GM18861 (cell line): ENCODE results near the gene SYNE2.
A peak's percentile ranks its signal among the peaks of the same experiment; 100 is the strongest.

Experiments used
- ATAC-seq: cut with Tn5 transposase; IDR thresholded peaks from one replicate; pipeline ENCODE4 v1.9.1; 2021; ENCODE audit not compliant: unreplicated experiment

SYNE2 gene

DNA sequence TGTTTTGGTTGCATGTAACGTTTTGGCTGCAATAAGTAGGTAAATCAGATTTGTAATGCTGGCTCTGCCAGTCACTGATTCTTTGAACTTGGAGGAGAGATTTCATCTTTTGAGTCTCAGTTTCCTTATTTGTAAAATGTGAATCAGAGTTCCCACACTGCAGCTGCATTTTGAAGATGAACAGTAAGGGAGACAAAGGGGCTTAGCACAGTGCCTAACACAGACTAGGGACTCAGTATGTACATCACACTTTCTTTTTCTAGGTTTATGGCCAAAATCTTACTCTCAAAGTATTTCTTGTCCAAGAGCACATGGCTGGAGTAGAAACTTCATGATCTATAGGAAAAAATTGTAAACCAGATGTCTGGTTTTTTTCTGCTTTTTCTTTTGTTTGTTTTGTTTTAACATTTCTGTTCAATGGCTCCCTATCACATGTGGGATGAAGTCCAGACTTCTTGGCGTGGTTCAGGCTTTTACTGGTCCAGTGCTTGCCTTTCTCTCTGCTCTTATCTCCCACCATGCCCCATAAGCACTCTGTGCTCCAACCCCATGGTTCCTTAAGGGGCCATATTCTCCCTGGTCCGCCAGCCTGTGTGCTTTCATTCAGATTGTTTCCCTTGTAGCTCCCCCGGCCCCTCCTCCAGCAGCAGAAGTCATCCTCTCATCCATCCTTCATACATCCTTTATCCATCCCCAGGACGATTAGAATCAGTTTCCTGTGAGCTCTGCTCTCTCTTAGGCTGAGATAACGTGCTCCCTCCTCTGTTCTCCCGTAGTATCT lies 58.0 kb downstream of the SYNE2 start:
- no peak for ATAC-seq

DNA sequence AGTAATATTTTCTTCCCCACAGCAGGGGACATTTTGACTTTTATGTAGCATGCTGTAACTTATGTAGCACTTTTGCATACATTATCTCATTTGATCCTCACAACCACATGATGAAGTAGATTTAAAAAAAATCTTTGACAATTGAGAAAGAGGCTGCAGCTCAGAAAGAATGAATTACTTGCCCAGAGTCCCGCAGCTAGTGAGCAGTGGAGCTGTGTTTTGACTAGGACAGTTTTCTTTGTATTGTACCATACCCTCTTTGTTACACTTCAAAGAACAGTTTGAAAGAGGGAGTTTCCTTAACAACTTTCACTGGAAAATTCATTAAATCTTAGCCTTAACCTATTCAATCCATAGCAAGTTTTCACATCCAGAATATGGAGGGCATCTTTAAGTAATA lies 58.6 kb downstream of the SYNE2 start:
- no peak for ATAC-seq

DNA sequence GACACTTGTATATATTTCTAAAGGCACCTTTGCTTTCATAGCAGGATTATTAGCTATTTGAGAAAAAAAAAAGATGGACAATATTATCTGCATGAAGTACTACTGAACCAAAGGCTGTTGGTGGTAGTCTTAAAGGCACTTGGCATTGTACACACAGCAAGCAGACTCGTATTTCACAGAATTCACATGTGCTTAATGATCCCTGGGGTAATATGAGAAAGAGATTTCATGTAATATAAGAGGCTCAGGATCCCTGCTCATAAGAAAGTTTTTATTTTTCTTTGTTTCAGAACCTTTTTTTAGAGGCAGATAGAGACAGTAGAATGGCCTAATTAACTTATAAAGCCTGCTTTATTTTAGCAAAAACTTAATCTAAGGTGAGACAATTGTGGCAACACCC lies 59.5 kb downstream of the SYNE2 start:
- no peak for ATAC-seq

DNA sequence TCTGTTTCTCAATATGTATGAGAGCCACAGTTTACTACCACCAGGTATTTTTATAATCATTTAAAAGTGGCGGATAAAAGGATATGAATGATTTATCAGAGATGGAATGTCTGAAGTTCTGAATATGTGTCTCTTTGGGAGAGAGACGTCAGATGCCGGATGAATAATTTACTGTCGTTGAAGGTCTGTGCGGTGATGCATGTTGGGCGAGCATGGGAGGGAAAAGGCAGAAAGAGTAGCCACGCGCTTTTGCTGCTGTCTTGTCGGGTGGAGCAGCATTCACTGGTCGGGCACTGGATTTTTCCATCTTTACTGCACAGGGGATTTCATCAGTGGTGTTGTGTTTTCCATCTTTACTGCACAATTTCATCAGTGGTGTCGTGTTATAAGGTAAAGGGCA lies 65.6 kb downstream of the SYNE2 start:
- ATAC-seq = no peak

DNA sequence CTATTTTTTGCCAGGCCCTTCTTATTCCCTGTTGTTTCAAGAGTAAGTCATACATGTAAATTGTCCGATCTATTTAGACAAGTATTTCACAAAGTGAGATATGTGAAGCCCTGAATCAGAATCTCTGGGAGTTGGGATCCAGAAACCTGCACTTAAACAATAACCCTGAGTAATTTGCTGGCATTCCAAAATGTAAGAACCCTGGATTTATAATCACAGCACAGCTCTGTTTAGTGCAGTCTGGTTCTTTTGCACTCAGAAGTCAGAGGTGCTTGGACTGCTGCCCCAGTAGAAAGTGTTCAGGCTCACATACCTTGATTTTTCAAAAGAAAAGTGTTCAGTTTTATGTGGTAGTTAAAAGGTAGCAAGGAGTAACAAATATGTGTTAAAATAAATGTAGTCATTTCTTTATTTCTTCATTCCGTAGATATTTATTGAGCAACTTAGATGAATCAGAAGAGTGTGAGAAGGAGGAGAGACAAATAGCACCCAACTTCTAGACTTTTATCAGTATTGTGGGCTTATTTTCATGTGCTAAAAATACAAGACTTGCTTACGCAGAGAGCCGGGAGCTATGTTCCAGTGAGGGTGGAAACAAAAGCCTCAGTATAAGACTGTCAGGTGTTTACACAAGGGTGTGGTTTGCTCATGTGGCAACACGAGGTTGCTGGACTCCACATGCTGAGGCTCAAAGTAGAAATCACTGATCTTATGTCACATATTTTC lies 70.1 kb downstream of the SYNE2 start:
- ATAC-seq = no peak

DNA sequence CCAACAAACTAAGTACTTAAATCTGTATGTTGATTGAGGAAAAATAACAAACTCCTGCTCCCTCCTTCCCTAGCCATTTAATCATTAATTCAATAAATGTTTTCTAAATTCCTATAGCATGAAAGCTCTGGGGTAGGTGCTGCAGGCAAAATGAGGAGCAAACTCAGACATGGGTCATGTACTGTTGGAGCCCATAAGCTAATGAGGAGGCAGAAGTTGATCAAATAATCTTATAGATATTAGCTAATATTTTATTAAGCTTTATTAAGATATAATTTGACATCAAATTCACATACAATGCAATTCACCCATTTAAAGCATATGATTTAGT lies 70.6 kb downstream of the SYNE2 start:
- ATAC-seq = no peak

DNA sequence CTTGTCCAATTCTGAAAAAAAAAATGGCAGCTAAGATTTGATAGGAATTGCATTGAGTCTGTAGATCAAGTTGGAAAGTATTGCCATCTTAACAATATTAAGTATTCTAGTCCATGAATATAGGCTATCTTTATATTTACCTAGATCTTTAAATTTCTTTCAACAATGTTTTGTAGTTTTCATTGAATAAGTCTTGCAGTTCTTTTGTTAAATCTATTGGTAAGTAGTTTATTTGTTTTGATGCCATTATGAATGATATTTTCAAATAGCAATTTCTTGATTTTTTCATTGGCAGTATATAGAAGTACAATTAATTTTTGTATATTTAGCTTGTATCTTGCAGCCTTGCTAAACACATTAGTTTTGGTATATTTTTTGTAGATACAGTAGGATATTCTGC lies 71.6 kb downstream of the SYNE2 start:
- no peak for ATAC-seq

DNA sequence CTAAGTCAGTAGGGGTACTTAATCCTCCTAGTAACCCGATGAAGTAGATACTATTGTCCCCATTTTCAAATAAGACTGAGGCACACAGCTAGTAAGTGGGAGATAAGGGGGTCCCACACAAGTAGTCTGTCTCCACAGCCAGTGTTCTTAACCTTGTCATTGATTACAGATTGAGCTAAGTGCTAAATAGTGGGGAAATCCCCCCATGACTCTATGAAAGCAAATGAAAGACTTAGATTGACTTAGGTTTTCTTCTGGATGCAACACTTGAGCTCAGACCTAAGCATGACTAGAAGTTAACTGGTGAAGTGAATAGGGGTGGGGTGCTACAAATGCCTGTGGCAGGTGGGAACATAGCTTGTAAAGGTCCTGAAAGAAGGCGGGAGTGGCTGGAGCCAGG lies 73.8 kb downstream of the SYNE2 start:
- no peak for ATAC-seq

DNA sequence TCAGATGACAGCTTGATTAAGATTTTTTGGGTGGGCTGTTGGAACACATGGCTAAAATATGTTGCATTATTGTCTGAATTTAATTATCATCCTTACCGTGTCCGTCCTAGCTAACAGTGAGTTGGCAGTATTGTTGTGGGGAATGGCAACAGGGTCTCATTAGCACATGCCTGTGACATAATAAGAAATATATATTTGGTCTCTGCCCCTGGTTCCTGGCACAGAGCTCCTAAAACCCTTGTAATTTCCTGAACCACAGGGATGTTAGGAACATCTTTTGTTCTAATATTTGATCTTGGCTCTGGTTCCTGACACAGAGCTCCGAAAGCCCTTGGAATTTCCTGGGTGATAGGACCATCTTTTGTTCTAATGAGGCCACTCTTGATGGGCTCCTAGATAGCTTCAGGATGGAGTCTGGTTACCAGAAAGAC lies 76.0 kb downstream of the SYNE2 start:
- ATAC-seq = no peak

DNA sequence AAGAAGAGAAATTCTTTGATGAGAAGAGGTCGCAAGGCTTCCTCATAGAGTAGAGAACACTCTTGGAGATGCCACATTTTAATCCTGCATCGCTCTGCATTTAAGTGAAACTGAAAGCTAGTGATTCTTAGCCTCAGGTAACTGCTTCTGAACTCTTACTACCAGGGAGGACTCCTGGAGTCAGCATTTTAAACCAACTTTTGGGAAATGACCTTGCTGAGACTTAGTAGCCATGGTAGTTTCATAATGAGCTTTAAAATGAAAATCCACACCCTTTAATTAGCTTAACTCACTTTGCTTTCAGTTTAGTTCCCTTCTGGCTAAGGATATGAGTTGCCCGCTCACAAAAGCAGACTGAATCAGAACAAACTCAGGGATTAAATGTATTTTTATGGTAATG lies 80.3 kb downstream of the SYNE2 start:
- ATAC-seq = no peak

DNA sequence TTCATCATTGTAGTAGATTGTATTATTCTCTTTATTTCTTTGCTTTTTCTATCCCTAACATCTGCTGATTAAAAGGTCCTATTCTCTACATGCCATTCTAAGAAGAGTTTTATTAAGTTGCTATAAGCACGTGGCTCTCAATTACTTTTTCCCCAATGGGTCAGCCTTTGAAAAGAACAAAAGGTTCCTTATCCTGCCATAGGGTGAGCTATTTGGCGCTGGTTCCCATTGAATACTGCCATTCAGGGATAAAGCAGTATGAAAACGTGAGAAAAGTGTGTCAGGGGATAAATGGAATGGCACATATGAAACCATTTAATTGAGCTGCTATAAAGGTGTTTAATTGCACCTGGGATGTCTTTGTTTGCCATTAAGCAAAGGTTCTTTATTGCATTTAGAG lies 80.9 kb downstream of the SYNE2 start:
- ATAC-seq = no peak

DNA sequence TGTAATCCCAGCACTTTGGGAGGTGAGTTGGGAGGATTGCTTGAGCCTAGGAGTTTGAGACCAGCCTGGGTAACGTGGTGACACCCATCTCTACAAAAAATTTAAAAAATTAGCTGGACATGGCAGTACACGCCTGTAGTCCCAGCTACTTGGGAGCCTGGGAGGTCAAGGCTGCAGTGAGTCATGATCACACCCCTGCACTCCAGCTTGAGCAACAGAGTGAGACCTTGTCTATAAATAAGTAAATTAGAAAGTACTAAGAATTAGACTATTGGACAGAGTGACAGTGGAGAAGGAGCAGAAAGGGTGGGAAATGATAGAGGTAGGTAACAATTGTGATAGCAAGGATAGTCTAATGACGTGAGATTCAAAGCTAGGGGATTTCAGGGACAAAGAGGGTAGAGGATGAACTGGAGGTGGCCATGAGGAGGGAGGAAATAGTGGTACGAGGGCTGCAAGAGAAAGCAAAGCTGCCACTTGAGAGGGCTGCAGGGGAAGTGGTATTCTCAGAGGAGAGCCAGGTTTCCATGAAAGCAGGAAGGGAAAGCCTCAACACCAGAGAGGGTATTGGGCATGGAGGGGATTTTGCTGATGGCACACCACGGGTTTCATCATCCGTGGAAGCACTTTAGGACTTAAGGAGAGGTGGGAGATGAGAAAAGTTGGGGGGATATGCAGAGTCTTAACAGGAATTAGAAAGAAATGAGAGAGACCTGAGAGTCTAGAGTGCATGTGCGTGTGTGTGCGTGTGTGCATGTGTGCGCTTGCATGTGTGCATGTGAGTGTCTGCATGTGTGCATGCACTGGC lies 85.6 kb downstream of the SYNE2 start:
- peak; percentile 56 for ATAC-seq

DNA sequence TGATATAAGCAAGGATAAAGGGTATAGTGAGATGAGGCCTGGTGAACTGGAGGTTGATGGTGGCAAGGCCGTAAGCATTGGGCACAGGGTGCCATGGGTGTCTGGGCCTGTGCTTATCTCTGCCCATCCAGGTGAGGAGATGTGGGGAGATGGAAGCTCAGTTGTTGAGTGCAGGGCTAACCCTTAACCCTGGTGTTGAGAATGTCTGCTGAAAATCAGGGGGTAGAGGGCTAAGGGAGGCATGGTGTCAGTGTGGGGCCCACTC lies 86.1 kb downstream of the SYNE2 start:
- no peak for ATAC-seq

DNA sequence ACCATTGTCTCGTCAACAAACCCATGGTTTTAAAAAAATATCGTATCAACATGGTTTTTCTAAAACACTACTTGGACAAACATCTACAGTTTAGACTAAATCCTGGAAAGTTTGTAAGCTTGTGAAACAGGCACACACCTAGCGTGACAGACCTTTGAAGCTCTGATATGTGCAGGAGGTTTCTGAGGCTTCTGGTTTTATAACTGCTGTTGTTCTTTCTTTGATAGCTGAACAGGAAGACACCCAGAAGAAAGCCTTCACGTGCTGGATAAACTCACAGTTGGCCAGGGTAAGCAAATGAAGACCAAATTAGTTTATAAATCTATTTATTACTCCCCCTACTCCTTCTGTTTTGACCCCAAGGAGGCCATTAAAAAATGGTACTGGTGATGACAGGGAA lies 87.6 kb downstream of the SYNE2 start:
- ATAC-seq = no peak

DNA sequence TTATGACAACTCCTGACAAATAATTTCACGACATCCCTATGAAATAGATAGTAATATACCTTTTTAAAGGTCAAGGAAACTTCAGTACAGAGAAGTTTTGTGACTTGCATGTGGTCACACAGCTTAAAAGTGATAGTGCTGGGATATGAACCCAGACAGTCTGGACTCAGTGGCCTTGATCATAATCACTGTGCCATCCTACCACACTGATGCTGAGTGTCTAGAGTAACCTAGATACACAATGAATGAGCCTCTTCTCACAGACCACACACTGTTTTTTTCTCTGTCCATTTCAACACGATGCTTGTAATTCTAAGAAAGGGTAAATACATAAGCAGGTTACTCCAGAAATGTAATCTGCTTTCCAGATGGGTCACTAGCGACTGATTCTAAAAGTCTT lies 88.2 kb downstream of the SYNE2 start:
- ATAC-seq = no peak

DNA sequence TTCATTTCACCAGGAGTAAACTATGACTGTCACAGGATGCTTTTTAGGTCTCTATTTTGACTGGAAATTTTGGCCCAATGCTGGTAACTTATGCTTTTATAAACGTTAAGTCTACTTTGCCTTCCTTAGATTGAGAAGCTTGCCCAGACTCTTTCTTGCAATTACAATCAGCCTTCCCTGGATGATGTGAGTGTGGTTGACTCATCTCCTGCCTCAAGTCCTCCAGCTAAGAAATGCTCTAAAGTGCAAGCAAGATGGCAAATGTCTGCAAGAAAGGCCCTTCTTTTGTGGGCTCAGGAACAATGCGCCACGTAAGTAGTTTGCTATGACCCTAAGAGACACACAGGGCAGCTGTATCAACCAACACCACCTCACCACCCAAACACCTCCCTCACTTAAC lies 96.9 kb downstream of the SYNE2 start:
- ATAC-seq = no peak

DNA sequence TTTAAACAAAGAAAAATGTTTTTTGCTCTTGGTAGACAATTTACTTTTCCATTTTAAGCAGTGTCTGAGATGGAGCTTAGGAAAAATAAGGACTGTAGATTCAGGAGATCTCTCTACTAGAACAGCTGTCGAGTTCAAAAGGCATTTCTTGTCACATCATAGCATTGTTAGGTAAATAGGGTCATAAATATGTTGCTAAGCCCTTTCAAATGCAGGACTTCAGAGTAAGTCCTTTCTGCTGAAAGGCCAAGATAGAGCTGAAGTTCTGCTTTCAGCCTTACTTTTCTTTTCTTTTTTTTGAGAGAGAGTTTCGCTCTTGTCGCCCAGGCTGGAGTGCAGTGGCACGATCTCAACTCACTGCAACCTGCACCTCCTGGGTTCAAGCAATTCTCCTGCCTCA lies 98.2 kb downstream of the SYNE2 start:
- ATAC-seq = no peak

DNA sequence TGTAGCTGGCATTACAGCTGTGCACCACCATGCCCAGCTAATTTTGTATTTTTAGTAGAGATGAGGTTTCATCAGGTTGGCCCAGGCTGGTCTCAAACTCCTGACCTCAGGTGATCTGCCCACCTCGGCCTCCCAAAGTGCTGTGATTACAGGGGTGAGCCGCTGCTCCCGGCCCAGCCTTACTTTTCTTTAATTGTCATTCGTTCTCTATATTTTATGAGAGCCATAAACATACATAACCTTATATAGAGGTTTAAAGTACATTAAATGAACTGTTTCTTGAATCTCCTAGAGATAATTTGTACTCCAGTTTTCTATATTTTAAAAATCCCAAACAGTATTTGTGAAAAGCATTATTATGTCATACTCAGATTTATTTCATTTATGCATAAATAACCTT lies 98.6 kb downstream of the SYNE2 start:
- ATAC-seq = no peak

DNA sequence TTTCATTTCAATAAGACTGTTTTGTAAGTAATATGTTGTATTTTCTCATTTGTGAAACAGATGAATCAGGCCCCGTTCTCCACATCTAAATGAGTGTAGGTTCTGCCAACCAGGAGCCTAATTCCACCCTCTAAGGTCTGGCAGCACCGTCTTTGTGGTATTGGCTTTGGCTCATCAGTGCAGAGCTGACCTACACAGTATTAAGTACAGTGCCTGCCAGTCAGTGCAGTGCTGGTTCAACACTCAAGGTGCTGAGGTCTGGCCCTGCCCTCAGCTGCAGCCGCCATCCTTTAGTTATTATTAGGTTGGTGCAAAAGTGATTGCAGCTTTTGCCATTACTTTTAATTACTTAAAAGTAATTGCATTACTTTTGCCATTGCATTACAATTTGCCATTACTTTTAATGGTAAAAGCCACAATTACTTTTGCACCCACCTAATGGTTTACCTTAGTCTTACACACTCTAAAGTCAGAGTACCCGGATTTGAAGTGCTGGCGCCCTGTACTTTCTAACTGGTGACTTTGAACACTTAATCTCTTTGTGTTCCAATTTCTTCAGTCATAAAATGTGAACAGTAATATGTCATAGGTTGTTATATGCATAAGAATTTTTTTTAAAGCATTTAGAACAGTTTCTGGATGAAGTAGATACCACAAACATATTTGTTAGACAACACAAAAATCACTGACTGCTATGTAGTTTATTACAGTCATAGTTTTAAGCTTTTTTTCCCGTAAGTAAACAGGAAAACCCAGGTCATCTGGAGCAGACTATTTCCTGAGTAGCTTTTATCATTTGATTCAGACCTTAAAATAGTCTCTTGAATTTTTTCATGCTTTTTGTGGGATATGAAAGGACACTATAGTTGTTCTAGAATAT lies 99.5 kb downstream of the SYNE2 start:
- no peak for ATAC-seq

DNA sequence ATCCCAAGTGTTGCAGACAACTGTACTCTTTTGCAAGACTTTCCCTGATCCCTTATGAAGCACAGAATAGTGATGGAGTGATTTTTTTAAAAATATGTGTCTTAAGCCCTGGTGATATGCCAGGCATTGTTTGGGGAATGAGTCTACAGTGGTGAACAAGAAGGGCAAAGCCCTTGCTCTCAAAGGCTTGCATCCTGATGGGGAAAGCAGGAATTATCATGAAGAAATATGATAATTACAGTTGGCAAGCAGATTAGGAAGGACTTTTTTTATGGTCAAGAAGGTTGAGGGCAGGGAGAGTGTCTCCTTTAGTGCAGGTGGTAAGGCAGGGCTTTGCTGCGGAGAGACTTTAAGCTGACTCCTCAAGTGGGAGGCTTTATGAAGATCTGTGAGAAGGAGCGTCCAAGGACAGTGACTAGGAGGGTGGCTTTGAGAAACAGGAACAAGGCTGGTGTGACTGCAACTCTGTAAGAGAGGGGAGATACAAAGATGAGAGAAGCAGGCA lies 100.2 kb downstream of the SYNE2 start:
- ATAC-seq = no peak

DNA sequence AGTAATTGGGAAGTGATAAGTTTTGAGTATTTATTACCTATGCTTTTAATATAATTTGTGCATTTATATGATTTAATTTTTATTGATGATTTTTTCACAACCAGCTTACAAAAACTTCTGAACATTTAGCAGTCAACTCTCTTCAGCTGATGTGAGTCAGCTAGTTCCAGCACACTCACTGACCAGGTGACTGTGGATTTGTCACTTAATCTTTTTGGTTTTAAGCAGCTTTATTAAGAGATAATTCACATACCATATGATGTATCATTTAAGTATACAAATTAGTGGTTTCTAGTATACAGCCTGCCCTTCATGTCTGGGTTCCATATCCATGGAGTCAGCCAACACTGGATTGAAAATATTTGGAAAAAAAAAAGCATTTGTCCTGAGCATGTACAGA lies 103.5 kb downstream of the SYNE2 start:
- ATAC-seq = no peak
